HCT116 (cell line): Measurements from ENCODE around the gene TM4SF4. TPM values are rescaled to one million over a fixed set of nuclear protein-coding genes. Genes with fewer than 3 reads are reported as not detected.

Experiments
- ATAC-seq: fragments of 200-7000 bp; cut with Tn5 transposase; 2 replicates; pipeline ENCODE4 v1.9.1; 2020; ENCODE audit warnings: mild to moderate bottlenecking, moderate library complexity
- BruUV-seq: library from RNA; stranded (reverse); fragments of 400-500 nt; replicated peaks from 2 replicates; lab custom pipeline; 2021; lab: Mats Ljungman, UMichigan
- CTCF ChIA-PET: fragments of 300-600 bp; sonication (Branson Sonifier 250); formaldehyde crosslinking; loops from one replicate; lab custom pipeline; 2021; ENCODE audit warnings: antibody characterized with exemption; lab: Charles Lee
- POLR2A ChIA-PET: fragments of 300-600, 350-600 bp; sonication (Branson Sonifier 250); formaldehyde crosslinking; loops from one replicate; lab custom pipeline; 2021; ENCODE audit warnings: antibody characterized with exemption; lab: Charles Lee
- RAD21 ChIA-PET, 2 experiments: fragments of 300-600 bp; sonication (Branson Sonifier 250); formaldehyde crosslinking; loops; one replicate each; lab custom pipeline; 2023; ENCODE audit warnings: low total read pairs in 2 of 2; ENCODE audit not compliant: uncharacterized antibody in 2 of 2, unreplicated experiment in 2 of 2, low non-redundant PET in 1 of 2; lab: Charles Lee
- DNase-seq: peaks from one replicate; pipeline ENCODE4 v3.0.0-alpha.2; 2010; ENCODE audit warnings: low read depth, low spot score
- H2AFZ ChIP-seq: fragments of 200-600 bp; shearing (Covaris generic), sonication (generic); 2 replicates; pipeline ENCODE4 v1.6.1; 2017; ENCODE audit warnings: low read depth, mixed run types, mixed read lengths, antibody characterized with exemption, low read length; ENCODE audit not compliant: poor library complexity, severe bottlenecking
- H3K27ac ChIP-seq: 2 replicates; pipeline ENCODE4 v1.5.1; 2012; ENCODE audit warnings: low read depth, low read length
- H3K27me3 ChIP-seq: fragments of 200-600 bp; sonication (generic); 2 replicates; pipeline ENCODE4 v1.6.1; 2016; ENCODE audit warnings: mixed run types, low read length, mixed read lengths; ENCODE audit not compliant: insufficient read depth
- H3K36me3 ChIP-seq, 2 experiments: fragments of 200-500 bp in 1 of 2; fragments of 200-600 bp in 1 of 2; sonication (Bioruptor generic) in 1 of 2; sonication (generic) in 1 of 2; 2 replicates each; pipeline versions ENCODE4 v1.5.1 to v1.6.1; 2014 to 2016; ENCODE audit warnings: low read length in 2 of 2, inconsistent platforms in 1 of 2, mixed read lengths in 1 of 2, mixed run types in 1 of 2; ENCODE audit not compliant: insufficient read depth in 2 of 2, control insufficient read depth in 1 of 2
- H3K4me1 ChIP-seq, 2 experiments: fragments of 200-600 bp in 1 of 2; sonication (generic) in 1 of 2; 2 replicates each; pipeline versions ENCODE4 v1.5.1 to v1.6.1; 2012 to 2017; ENCODE audit warnings: low read length in 2 of 2, inconsistent platforms in 1 of 2, mild to moderate bottlenecking in 1 of 2, mixed read lengths in 1 of 2, mixed run types in 1 of 2, moderate library complexity in 1 of 2; ENCODE audit not compliant: insufficient read depth in 2 of 2, control insufficient read depth in 1 of 2
- H3K4me2 ChIP-seq: fragments of 200-600 bp; sonication (generic); 2 replicates; pipeline ENCODE4 v1.6.1; 2017; ENCODE audit warnings: mixed run types, low read length, mixed read lengths
- H3K4me3 ChIP-seq, 2 experiments: fragments of 200-600 bp in 1 of 2; sonication (generic) in 1 of 2; replicated peaks in 1 of 2; 2 replicates each; pipeline ENCODE4 v1.5.1; 2011 to 2016; ENCODE audit warnings: low read length in 2 of 2, control low read depth in 1 of 2, low read depth in 1 of 2, mild to moderate bottlenecking in 1 of 2, mixed read lengths in 1 of 2, mixed run types in 1 of 2
- H3K79me2 ChIP-seq: fragments of 200-600 bp; sonication (generic); 2 replicates; pipeline ENCODE4 v1.6.1; 2017; ENCODE audit warnings: mild to moderate bottlenecking, mixed run types, low read length, moderate library complexity, mixed read lengths; ENCODE audit not compliant: insufficient read depth
- H3K9ac ChIP-seq: fragments of 200-600 bp; sonication (generic); 2 replicates; pipeline ENCODE4 v1.6.1; 2016; ENCODE audit warnings: low read length, mixed read lengths
- H3K9me2 ChIP-seq: fragments of 200-600 bp; sonication (generic), shearing (Covaris generic); 2 replicates; pipeline ENCODE4 v1.6.1; 2017; ENCODE audit warnings: mixed run types, mild to moderate bottlenecking, moderate library complexity; ENCODE audit not compliant: insufficient read depth
- H3K9me3 ChIP-seq, 2 experiments: fragments of 200-500 bp in 1 of 2; fragments of 200-600 bp in 1 of 2; sonication (Bioruptor generic) in 1 of 2; sonication (generic) in 1 of 2; 2 replicates each; pipeline ENCODE4 v1.6.1; 2014 to 2017; ENCODE audit warnings: low read length in 2 of 2, mixed read lengths in 2 of 2, inconsistent platforms in 1 of 2, low read depth in 1 of 2, mild to moderate bottlenecking in 1 of 2, mixed run types in 1 of 2, moderate library complexity in 1 of 2; ENCODE audit not compliant: control insufficient read depth in 1 of 2, insufficient read depth in 1 of 2
- H4K20me1 ChIP-seq: fragments of 200-600 bp; sonication (generic), shearing (Covaris generic); 2 replicates; pipeline ENCODE4 v1.6.1; 2017; ENCODE audit warnings: mixed run types, mild to moderate bottlenecking, moderate library complexity; ENCODE audit not compliant: insufficient read depth
- ATF3 ChIP-seq: IDR thresholded peaks from 2 replicates; pipeline ENCODE4 v1.6.1; 2012
- CEBPB ChIP-seq: IDR thresholded peaks from 2 replicates; pipeline ENCODE4 v1.6.1; 2012; ENCODE audit warnings: low read depth
- CTCF ChIP-seq, 3 experiments: fragments of 200-600 bp in 1 of 3; sonication (generic) in 1 of 3; IDR thresholded peaks in 2 of 3; conservative IDR thresholded peaks in 1 of 3; 2 replicates each; pipeline ENCODE4 v1.5.1; 2012 to 2017; ENCODE audit warnings: low read depth in 2 of 3, low read length in 2 of 3, antibody characterized with exemption in 1 of 3, borderline replicate concordance in 1 of 3, control low read depth in 1 of 3, mild to moderate bottlenecking in 1 of 3, mixed read lengths in 1 of 3, mixed run types in 1 of 3, moderate library complexity in 1 of 3; ENCODE audit not compliant: insufficient read depth in 1 of 3
- EGR1 ChIP-seq: IDR thresholded peaks from 2 replicates; pipeline ENCODE4 v1.6.1; 2012; ENCODE audit warnings: low read depth
- EZH2 ChIP-seq: fragments of 200-600 bp; sonication (generic); IDR thresholded peaks from 2 replicates; pipeline ENCODE4 v1.6.1; 2017; ENCODE audit warnings: antibody characterized with exemption, mixed run types
- EZH2phosphoT487 ChIP-seq: fragments of 200-600 bp; IDR thresholded peaks from 2 replicates; pipeline ENCODE4 v1.6.1; 2018; ENCODE audit warnings: antibody characterized with exemption, borderline replicate concordance
- FOSL1 ChIP-seq: IDR thresholded peaks from 2 replicates; pipeline ENCODE4 v1.6.1; 2012; ENCODE audit warnings: low read depth
- REST ChIP-seq: IDR thresholded peaks from 2 replicates; pipeline ENCODE4 v1.6.1; 2012; ENCODE audit warnings: low read depth
- YY1 ChIP-seq: IDR thresholded peaks from 2 replicates; pipeline ENCODE4 v1.6.1; 2011; ENCODE audit warnings: low read length, low read depth, moderate library complexity, mild to moderate bottlenecking; ENCODE audit not compliant: insufficient replicate concordance; ENCODE audit errors: extremely low read depth
- ZFX ChIP-seq: fragments of 450-650 bp; IDR thresholded peaks from 2 replicates; pipeline ENCODE4 v1.6.1; 2017
- ZNF274 ChIP-seq: fragments of 200-500 bp; sonication (Bioruptor generic); IDR thresholded peaks from 2 replicates; pipeline ENCODE4 v1.6.1; 2014; ENCODE audit warnings: mild to moderate bottlenecking, low read depth, low read length, inconsistent platforms
- intact Hi-C: fragments of 100-400 bp; cut with micrococcal nuclease; formaldehyde crosslinking; loops from 2 replicates; pipeline ENCODE4 v1.10.0; 2022
- total RNA-seq: library from RNA; stranded (reverse); gene quantifications from one replicate; pipeline ENCODE4 v1.2.1, GENCODE V29; 2021; ENCODE audit not compliant: unreplicated experiment

TM4SF4 gene
- total RNA-seq, 1 experiment from 2014 or later = 0.91 TPM

GRCh38 chr3:149449799-149450198 is 24.7 kb upstream of the TM4SF4 start:
- Histone ChIP-seq H3K9me2 (no peaks in the 10 kb centered on the region), H2AFZ (no peak overlapping the region), H3K4me2 (no peak overlapping the region), H3K27me3 (no peaks in the 10 kb centered on the region), H3K4me1 (peaks cover 0 to 11% of the 10 kb centered on the region in 2 experiments; a peak in 2 of 4 replicates), H3K9ac (no peak overlapping the region), H3K36me3 (no peaks in the 10 kb centered on the region), H3K4me3 (no peak overlapping the region), H3K27ac (no peak overlapping the region), H3K79me2 (no peaks in the 10 kb centered on the region), H3K9me3 (peaks cover 3 to 6% of the 10 kb centered on the region in 2 experiments; a peak in 2 of 4 replicates), H4K20me1 (no peaks in the 10 kb centered on the region)
- POLR2A ChIA-PET = no interaction called here
- TF ChIP-seq ATF3 (no peak), CTCF (IDR thresholded peaks at IDR 0.05 in 2 of 3, conservative IDR thresholded peaks at IDR 0.05 in 1 of 3; ENCODE audit: borderline replicate concordance in 1 of 3, insufficient read depth in 1 of 3, low read depth in 2 of 3, low read length in 2 of 3) (no peak), ZFX (no peak), EZH2phosphoT487 (no peak), EZH2 (no peak), FOSL1 (no peak), CEBPB (no peak), YY1 (no peak), ZNF274 (no peak), REST (no peak), EGR1 (no peak)
- ATAC-seq (peak; percentile 55), DNase-seq (no peak)
- intact Hi-C loops = no loop called here
- RAD21 ChIA-PET = no interaction called here
- CTCF ChIA-PET = no interaction called here
- no TSS peak for BruUV-seq
